ENCODE results near the gene AATF. TPM values are rescaled to one million over a fixed set of nuclear protein-coding genes. Genes with fewer than 3 reads are reported as not detected.

AATF gene
- total RNA-seq, 1 donor from 2014 or later, result 28.9 TPM

- Mint-ChIP-seq H3K4me3 (no peak overlapping the region), H3K27me3 (ENCODE audit: insufficient read depth, low read depth) (peaks cover 3% of the 10 kb centered on the region), H3K4me1 (peaks cover 52% of the 10 kb centered on the region), H3K9me3 (no peaks in the 10 kb centered on the region), H3K27ac (no peak overlapping the region), H3K36me3 (peaks cover 5% of the 10 kb centered on the region)
- Histone ChIP-seq H3K79me2 (ENCODE audit: low read depth) (no peaks in the 10 kb centered on the region), H3K27ac (no peak overlapping the region), H3F3A (ENCODE audit: low read depth) (peaks cover 2% of the 10 kb centered on the region), H3K9me3 (ENCODE audit: low read depth) (no peaks in the 10 kb centered on the region), H3K4me3 (no peak overlapping the region), H3K4me1 (peaks cover 9% of the 10 kb centered on the region), H4K20me1 (ENCODE audit: low read depth) (peaks cover 3% of the 10 kb centered on the region), H3K9ac (no peak overlapping the region), H3K4me2 (no peak overlapping the region), H3K27me3 (no peaks in the 10 kb centered on the region), H3K36me3 (no peaks in the 10 kb centered on the region), H2AFZ (replicated peaks) (no peak overlapping the region)
- DNase-seq (ENCODE audit: low spot score), result no peak
- TF ChIP-seq EZH2phosphoT487 (IDR thresholded peaks at IDR 0.05) (no peak), EZH2 (IDR thresholded peaks at IDR 0.05) (no peak), CTCF (IDR thresholded peaks at IDR 0.05) (no peak)
Observed at GRCh38 chr17:37050920-37051319, 102.2 kb downstream of the AATF start.

DNA sequence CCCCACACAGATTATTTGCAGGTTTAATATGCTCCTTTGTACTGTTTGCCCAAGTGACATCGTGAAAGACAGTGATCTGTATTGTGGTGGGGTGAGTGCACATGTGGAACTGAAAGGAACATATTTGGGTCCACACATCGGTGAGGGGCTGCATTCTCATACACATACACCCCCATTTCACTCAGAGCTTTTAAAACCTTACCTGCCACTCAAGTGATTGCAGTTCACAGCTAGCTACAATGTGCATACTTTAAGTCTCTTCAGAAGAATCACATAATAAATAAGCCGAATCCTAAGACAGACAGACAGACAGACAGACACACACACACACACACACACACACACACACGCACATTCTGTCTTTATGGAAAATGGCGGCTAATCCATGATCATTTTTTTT is 102.6 kb downstream of the AATF start:
- Mint-ChIP-seq H3K9me3 (no peaks in the 10 kb centered on the region), H3K36me3 (peaks cover 8% of the 10 kb centered on the region), H3K27me3 (ENCODE audit: insufficient read depth, low read depth) (peaks cover 3% of the 10 kb centered on the region), H3K4me1 (peaks cover 48% of the 10 kb centered on the region), H3K4me3 (no peak overlapping the region), H3K27ac (no peak overlapping the region)
- Histone ChIP-seq H3K4me2 (no peak overlapping the region), H3K27ac (no peak overlapping the region), H3F3A (ENCODE audit: low read depth) (no peaks in the 10 kb centered on the region), H3K79me2 (ENCODE audit: low read depth) (no peaks in the 10 kb centered on the region), H3K36me3 (no peaks in the 10 kb centered on the region), H3K4me1 (peaks cover 5% of the 10 kb centered on the region), H4K20me1 (ENCODE audit: low read depth) (no peaks in the 10 kb centered on the region), H3K9ac (no peak overlapping the region), H3K9me3 (ENCODE audit: low read depth) (no peaks in the 10 kb centered on the region), H2AFZ (replicated peaks) (no peak overlapping the region), H3K4me3 (no peak overlapping the region), H3K27me3 (no peaks in the 10 kb centered on the region)
- TF ChIP-seq EZH2 (IDR thresholded peaks at IDR 0.05) (no peak), EZH2phosphoT487 (IDR thresholded peaks at IDR 0.05) (no peak), CTCF (IDR thresholded peaks at IDR 0.05) (no peak)
- DNase-seq (ENCODE audit: low spot score), result no peak

- H4K20me1 ChIP-seq (ENCODE audit: low read depth), result no peaks in the 10 kb centered on the region
- no peaks in the 10 kb centered on the region for H3K9me3 Mint-ChIP-seq
- no peak overlapping the region for H3K27ac ChIP-seq
- no peak overlapping the region for H3K9ac ChIP-seq
- H3K79me2 ChIP-seq (ENCODE audit: low read depth), result no peaks in the 10 kb centered on the region
- no peaks in the 10 kb centered on the region for H3K36me3 ChIP-seq
- H3F3A ChIP-seq (ENCODE audit: low read depth), result no peaks in the 10 kb centered on the region
- no peak for DNase-seq (ENCODE audit: low spot score)
- TF ChIP-seq CTCF (IDR thresholded peaks at IDR 0.05) (no peak), EZH2 (IDR thresholded peaks at IDR 0.05) (no peak), EZH2phosphoT487 (IDR thresholded peaks at IDR 0.05) (no peak)
- no peak overlapping the region for H3K4me2 ChIP-seq
- no peaks in the 10 kb centered on the region for H3K27me3 ChIP-seq
- H3K27me3 Mint-ChIP-seq (ENCODE audit: insufficient read depth, low read depth), result peaks cover 3% of the 10 kb centered on the region
- no peaks in the 10 kb centered on the region for H3K9me3 ChIP-seq (ENCODE audit: low read depth)
- H3K27ac Mint-ChIP-seq, result no peak overlapping the region
- H2AFZ ChIP-seq (replicated peaks), result no peak overlapping the region
- H3K4me1 ChIP-seq, result peaks cover 5% of the 10 kb centered on the region
- no peak overlapping the region for H3K4me3 Mint-ChIP-seq
- H3K4me3 ChIP-seq, result no peak overlapping the region
- peaks cover 43% of the 10 kb centered on the region for H3K4me1 Mint-ChIP-seq
- peaks cover 11% of the 10 kb centered on the region for H3K36me3 Mint-ChIP-seq
Observed at GRCh38 chr17:37051833-37052232, 103.1 kb downstream of the AATF start.
